PFSK-1 (cell line): ENCODE results near the gene TRMT1.

Experiments
- FOXP2 ChIP-seq: optimal IDR thresholded peaks from 2 replicates; pipeline ENCODE3; 2011; ENCODE audit warnings: borderline replicate concordance, control low read depth, inconsistent platforms; ENCODE audit not compliant: insufficient read depth; ENCODE audit errors: extremely low read length, extremely low read depth
- POLR2AphosphoS5 ChIP-seq: IDR thresholded peaks from 2 replicates; pipeline ENCODE4 v1.6.1; 2012; ENCODE audit warnings: low read depth, mild to moderate bottlenecking, control low read depth, low read length, moderate library complexity
- TAF1 ChIP-seq: IDR thresholded peaks from 2 replicates; pipeline ENCODE4 v1.6.1; 2012; ENCODE audit warnings: low read length, control low read depth, borderline replicate concordance; ENCODE audit not compliant: insufficient read depth
- TF ChIP-seq, protein P1 (sequence below), 2 experiments: IDR thresholded peaks; 2 replicates each; pipeline versions ENCODE4 v1.6.1 to v1.8.0; 2011 to 2012; ENCODE audit warnings: low read depth in 2 of 2, low read length in 2 of 2, control low read depth in 1 of 2, inconsistent platforms in 1 of 2, mild to moderate bottlenecking in 1 of 2, moderate library complexity in 1 of 2; ENCODE audit not compliant: insufficient read depth in 1 of 2

DNA sequence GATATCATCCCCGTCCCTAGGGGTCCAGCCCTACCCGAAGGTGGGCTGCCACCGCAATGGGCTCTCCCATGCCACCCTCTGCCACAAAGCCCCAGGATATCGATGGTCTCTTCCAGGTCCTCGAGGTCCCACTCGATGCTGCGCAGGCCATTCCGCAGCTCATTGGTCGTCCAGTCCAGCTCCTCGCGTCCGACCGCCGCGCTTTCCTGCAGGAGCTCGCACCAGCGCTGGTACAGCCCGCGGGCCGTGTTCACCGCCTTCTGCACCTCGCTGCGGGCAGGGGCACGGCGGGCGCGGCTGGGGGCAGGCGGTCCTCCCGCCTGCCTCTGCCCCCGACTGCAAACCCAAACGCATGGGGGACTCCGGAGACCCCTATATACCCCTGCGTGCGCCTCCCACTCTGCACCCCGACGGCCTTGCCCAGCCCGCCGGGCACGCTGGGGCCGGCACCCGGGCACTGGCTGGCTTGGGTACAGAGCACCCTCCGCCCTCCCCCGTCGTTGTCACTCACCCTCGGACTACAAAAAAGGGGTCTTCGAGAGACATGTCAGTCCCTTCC lies 33.2 kb upstream of the TRMT1 start:
- no peak for TF ChIP-seq POLR2AphosphoS5
- no peak for TF ChIP-seq FOXP2
- TF ChIP-seq, protein P1, sequence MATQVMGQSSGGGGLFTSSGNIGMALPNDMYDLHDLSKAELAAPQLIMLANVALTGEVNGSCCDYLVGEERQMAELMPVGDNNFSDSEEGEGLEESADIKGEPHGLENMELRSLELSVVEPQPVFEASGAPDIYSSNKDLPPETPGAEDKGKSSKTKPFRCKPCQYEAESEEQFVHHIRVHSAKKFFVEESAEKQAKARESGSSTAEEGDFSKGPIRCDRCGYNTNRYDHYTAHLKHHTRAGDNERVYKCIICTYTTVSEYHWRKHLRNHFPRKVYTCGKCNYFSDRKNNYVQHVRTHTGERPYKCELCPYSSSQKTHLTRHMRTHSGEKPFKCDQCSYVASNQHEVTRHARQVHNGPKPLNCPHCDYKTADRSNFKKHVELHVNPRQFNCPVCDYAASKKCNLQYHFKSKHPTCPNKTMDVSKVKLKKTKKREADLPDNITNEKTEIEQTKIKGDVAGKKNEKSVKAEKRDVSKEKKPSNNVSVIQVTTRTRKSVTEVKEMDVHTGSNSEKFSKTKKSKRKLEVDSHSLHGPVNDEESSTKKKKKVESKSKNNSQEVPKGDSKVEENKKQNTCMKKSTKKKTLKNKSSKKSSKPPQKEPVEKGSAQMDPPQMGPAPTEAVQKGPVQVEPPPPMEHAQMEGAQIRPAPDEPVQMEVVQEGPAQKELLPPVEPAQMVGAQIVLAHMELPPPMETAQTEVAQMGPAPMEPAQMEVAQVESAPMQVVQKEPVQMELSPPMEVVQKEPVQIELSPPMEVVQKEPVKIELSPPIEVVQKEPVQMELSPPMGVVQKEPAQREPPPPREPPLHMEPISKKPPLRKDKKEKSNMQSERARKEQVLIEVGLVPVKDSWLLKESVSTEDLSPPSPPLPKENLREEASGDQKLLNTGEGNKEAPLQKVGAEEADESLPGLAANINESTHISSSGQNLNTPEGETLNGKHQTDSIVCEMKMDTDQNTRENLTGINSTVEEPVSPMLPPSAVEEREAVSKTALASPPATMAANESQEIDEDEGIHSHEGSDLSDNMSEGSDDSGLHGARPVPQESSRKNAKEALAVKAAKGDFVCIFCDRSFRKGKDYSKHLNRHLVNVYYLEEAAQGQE (IDR thresholded peaks at IDR 0.05; ENCODE audit: insufficient read depth in 1 of 2, low read depth in 2 of 2, low read length in 2 of 2), result no peak
- no peak for TF ChIP-seq TAF1
